OCI-LY3 (cell line): Measurements from ENCODE around the gene SARDH.

Source experiments
- H2AFZ ChIP-seq: fragments of 200-600, 300-600 bp; shearing (Covaris generic); 2 replicates; pipeline ENCODE4 v1.6.0; 2014; ENCODE audit warnings: antibody characterized with exemption, low read depth, low read length
- H3K27ac ChIP-seq: fragments of 200-600, 300-600 bp; sonication (generic); 2 replicates; pipeline ENCODE4 v1.5.1; 2014; ENCODE audit warnings: mild to moderate bottlenecking, low read length, moderate library complexity, mixed read lengths
- H3K27me3 ChIP-seq: fragments of 200-600, 300-600 bp; sonication (generic); 2 replicates; pipeline ENCODE4 v1.6.1; 2014; ENCODE audit warnings: low read depth, low read length, mixed read lengths
- H3K36me3 ChIP-seq: fragments of 200-600, 300-600 bp; sonication (generic); replicated peaks from 2 replicates; pipeline ENCODE3; 2014; ENCODE audit warnings: low read depth, low read length, mixed read lengths
- H3K4me1 ChIP-seq: fragments of 300-600, 200-600 bp; sonication (generic); 2 replicates; pipeline ENCODE4 v1.6.1; 2014; ENCODE audit warnings: low read length, mixed read lengths
- H3K4me2 ChIP-seq: fragments of 200-600, 300-600 bp; sonication (generic); 2 replicates; pipeline ENCODE4 v1.6.1; 2014; ENCODE audit warnings: low read length, mixed read lengths
- H3K4me3 ChIP-seq: fragments of 300-600, 200-600 bp; sonication (generic); 2 replicates; pipeline ENCODE4 v1.5.1; 2014; ENCODE audit warnings: antibody characterized with exemption, mild to moderate bottlenecking, low read length, moderate library complexity
- H3K79me2 ChIP-seq: fragments of 300-600, 200-600 bp; shearing (Covaris generic); 2 replicates; pipeline ENCODE4 v1.6.1; 2014; ENCODE audit warnings: mild to moderate bottlenecking, low read length, mixed read lengths
- H3K9ac ChIP-seq: fragments of 300-600, 200-600 bp; shearing (Covaris generic); 2 replicates; pipeline ENCODE4 v1.6.0; 2014; ENCODE audit warnings: mild to moderate bottlenecking, low read length, moderate library complexity
- H3K9me3 ChIP-seq: fragments of 200-600, 300-600 bp; shearing (Covaris generic); 2 replicates; pipeline ENCODE4 v1.6.1; 2014; ENCODE audit warnings: low read length, mixed read lengths; ENCODE audit not compliant: insufficient read depth
- H4K20me1 ChIP-seq: fragments of 200-600, 300-600 bp; sonication (generic); 2 replicates; pipeline ENCODE4 v1.6.1; 2016; ENCODE audit warnings: low read length, mixed read lengths; ENCODE audit not compliant: insufficient read depth
- CTCF ChIP-seq: fragments of 200-600, 300-600 bp; sonication (generic); IDR thresholded peaks from 2 replicates; pipeline ENCODE4 v1.5.1; 2014; ENCODE audit warnings: antibody characterized with exemption, low read length, low read depth
- EZH2phosphoT487 ChIP-seq: fragments of 200-600 bp; shearing (Covaris generic); IDR thresholded peaks from 2 replicates; pipeline ENCODE4 v1.6.1; 2018; ENCODE audit warnings: antibody characterized with exemption, mixed run types, low read depth

The SARDH gene

GRCh38 chr9:133773889-133774655 lies 35.9 kb upstream of the SARDH start:
- H3K36me3 ChIP-seq, result peaks cover 75% of the 10 kb centered on the region
- H3K4me3 ChIP-seq, result no peak overlapping the region
- no peaks in the 10 kb centered on the region for H3K9me3 ChIP-seq
- H3K27ac ChIP-seq, result no peak overlapping the region
- TF ChIP-seq CTCF, result no peak
- no peak for TF ChIP-seq EZH2phosphoT487
- no peak overlapping the region for H2AFZ ChIP-seq
- H3K4me1 ChIP-seq, result no peaks in the 10 kb centered on the region
- no peak overlapping the region for H3K9ac ChIP-seq
- H3K79me2 ChIP-seq, result no peaks in the 10 kb centered on the region
- H3K4me2 ChIP-seq, result no peak overlapping the region
- no peaks in the 10 kb centered on the region for H4K20me1 ChIP-seq
- H3K27me3 ChIP-seq, result no peaks in the 10 kb centered on the region

GRCh38 chr9:133772581-133772980 lies 34.4 kb upstream of the SARDH start:
- no peaks in the 10 kb centered on the region for H4K20me1 ChIP-seq
- no peaks in the 10 kb centered on the region for H3K9me3 ChIP-seq

GRCh38 chr9:133771486-133772482 lies 33.6 kb upstream of the SARDH start:
- H3K36me3 ChIP-seq, result peaks cover 80% of the 10 kb centered on the region
- peaks cover 4% of the 10 kb centered on the region; the same call in 1 of the 2 replicates for H3K9me3 ChIP-seq
- no peak overlapping the region for H3K4me3 ChIP-seq
- no peaks in the 10 kb centered on the region for H3K4me1 ChIP-seq
- H2AFZ ChIP-seq, result no peak overlapping the region
- no peak overlapping the region for H3K9ac ChIP-seq
- no peak overlapping the region for H3K4me2 ChIP-seq
- H4K20me1 ChIP-seq, result no peaks in the 10 kb centered on the region
- H3K27me3 ChIP-seq, result no peaks in the 10 kb centered on the region
- H3K27ac ChIP-seq, result no peak overlapping the region
- H3K79me2 ChIP-seq, result no peaks in the 10 kb centered on the region
- TF ChIP-seq EZH2phosphoT487 (no peak), CTCF (no peak)

More at GRCh38 chr9:133772581-133772980, 34.4 kb upstream of the SARDH start:
- Histone ChIP-seq H3K4me3 (no peak overlapping the region), H3K79me2 (no peaks in the 10 kb centered on the region), H2AFZ (no peak overlapping the region), H3K4me2 (no peak overlapping the region), H3K27me3 (no peaks in the 10 kb centered on the region), H3K9ac (no peak overlapping the region), H3K4me1 (no peaks in the 10 kb centered on the region), H3K36me3 (peaks cover 79% of the 10 kb centered on the region), H3K27ac (no peak overlapping the region)
- TF ChIP-seq EZH2phosphoT487, result no peak
- TF ChIP-seq CTCF, result no peak
